Colon (tissue), 2 donors: ENCODE data around the gene SCFD2.
"Not testable (repeated sequence)": the region's sequence is repeated elsewhere in the genome, so short reads cannot be mapped to it uniquely, and the experiment has no call there.

Experiments
- FAIRE-seq: peaks from 2 replicates; lab custom pipeline; 2012; peaks lifted over from hg19 to GRCh38; lab: Jason Lieb, UNC
- donor health status: control.
- donor health status: control.

SCFD2 gene

DNA sequence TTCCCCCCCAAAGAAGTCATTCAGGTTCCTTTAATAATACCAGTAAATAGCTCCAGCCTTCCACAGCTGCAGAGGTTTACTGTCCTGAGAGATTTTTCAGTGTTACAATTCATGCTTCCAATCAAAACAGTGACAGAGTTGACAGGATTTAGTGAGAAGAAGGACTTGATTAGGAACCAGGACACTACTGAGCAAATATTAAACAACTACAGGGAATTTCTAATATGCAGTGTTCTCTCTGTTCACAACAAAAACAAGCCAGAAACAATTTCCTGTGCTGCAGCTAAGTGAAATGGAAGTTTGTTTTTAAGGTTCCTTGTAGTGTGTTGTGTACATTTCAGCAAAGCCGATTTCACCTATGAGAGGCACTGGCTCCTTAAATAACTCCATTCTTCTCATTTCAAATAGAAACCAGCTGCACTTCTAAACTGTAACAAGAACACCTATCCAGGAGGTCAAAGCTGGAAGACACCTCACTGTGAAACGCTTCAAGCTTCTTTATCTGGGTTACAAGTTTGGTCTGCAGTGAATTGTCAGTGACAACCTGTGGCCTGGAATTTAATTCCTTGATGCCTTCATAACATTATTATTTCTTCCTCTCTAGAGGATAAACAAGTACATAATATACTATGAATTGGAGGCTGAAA is 354.5 kb downstream of the SCFD2 start:
- FAIRE-seq, result no peak

DNA sequence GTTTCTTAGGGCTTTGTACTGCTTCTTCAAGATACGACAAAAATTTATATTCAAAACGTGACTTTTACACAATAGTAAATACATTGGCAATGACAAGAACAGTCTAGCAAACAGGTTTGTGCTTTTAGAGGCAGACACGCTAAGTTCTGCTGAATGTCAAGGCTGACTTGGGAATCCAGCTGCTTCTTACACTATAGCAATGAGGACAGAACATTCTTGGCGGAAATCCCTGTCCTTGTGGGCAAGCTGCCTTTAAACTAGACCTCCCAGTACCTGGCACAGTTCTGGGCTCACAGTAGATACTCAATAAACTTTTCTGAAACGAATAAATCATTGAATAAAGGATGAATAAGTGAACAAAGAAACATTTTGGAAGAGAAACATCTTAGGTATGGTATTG is 355.5 kb downstream of the SCFD2 start:
- no peak for FAIRE-seq

DNA sequence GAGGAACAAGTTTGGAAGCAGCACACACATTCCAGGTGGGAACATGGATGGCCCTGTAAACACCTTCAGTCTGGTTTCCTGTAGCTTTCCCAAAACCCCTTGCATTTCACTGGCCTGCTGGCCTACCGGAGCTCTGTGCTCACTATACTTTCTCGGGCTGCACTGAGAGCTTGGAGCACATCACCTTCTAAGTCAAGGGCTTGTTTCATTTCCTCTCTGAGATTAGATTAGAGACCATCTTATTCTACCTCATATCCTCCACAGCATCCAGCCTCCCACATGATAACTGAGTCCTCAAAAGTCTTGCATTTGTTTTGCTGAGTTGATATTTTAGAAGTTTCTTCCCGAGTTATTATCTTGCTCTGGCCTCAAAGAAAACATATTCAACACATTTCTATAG is 356.0 kb downstream of the SCFD2 start:
- FAIRE-seq, result no peak

DNA sequence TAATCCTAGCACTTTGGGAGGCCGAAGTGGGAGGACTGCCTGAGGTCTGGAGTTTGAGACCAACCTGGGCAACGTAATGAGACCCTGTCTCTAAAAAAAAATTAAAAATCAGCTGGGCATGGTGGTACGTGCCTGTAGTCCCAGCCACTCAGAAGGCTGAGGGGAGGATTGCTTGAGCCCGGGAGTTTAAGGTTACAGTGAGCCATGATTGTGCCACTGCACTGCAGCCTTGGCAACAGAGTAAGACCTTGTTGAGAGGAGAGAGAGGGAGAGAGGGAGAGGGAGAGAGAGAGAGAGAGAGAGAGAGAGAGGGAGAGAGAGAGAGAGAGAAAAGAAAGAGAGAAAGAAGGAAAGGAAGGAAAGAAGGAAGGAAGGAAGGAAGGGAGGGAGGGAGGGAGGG is 358.8 kb downstream of the SCFD2 start:
- FAIRE-seq, result no peak

DNA sequence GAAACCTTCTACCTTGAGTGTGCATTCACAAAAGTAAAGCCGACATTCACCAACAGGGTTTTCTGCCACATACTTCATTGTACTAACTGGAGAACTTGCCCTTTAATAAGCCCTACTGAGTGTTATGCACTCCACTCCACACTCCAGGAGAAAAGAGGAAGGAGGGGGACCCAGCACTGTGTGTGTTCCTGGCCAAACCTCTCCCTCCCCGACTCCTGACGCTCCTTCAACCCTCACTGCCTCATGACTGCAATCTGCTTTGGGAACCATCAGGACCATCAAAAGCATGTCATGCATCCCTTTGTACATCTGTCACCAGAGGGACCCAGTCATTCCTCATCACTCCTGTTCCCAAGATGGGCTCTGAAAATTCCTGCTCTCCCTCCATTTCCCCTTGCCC is 360.1 kb downstream of the SCFD2 start:
- no peak for FAIRE-seq

DNA sequence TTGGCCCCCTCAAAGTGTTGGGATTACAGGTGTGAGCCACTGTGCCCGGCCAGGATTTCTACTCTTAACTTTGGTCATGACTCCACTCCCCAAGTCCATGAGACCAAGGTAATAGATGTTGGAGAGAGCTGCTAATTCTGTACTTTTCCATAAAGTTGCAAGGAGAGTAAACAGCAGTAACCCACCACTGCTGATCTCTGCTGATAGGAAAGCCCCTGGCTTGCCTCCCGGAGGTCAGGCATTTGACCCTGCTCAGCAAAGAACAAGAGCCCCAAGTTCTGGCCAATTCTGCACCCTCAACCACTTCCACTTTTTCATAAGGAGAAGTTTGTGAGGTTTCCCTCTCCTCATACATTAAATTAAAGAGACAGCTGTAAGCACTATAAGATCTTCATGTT is 360.7 kb downstream of the SCFD2 start:
- no peak for FAIRE-seq

DNA sequence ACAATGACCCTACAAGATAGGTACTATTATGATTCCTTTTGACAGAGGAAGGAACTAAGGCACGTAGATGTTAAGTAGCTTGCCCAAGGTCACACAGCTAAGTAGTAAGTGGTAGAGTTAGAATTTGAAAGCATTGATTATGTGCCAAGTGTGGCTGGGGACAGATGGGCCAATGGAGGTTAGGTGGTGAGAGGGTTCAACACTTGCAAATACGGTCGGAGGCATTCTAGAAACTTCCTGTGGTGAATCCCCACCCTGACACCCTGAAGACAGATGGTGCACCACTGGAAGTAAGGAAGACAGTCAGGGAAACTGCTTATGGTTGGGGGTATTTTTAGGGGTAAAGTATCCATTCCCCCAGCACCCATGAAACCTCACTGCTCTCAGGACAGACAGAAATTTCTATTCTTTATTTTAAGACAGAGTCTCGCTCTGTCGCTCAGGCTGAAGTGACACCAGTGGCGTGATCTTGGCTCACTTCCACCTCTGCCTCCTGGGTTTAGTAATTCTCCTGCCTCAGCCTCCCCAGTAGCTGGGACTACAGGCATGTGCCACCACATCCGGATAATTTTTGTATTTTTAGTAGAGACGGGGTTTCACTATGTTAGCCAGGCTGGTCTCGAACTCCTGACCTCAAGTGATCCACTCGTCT is 361.2 kb downstream of the SCFD2 start:
- no peak for FAIRE-seq

DNA sequence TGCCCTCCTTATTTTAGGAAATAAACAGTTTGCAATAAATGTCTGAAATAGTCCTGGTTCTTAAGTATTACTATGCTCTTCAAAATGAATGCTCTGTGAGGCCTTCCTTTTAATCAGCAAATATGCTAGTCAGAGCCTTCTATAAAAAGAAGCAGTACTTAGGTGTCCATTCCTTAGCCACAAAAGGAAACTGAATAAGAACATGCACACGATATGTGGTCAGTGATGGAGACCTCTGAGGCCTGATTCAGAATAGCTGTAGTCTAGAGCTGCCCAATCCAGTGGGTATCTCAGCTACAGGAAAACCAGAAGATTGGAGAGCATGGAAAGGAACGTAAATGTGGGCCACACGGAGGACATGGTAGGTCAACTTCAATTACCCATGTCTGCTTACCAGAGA is 361.9 kb downstream of the SCFD2 start:
- no peak for FAIRE-seq

DNA sequence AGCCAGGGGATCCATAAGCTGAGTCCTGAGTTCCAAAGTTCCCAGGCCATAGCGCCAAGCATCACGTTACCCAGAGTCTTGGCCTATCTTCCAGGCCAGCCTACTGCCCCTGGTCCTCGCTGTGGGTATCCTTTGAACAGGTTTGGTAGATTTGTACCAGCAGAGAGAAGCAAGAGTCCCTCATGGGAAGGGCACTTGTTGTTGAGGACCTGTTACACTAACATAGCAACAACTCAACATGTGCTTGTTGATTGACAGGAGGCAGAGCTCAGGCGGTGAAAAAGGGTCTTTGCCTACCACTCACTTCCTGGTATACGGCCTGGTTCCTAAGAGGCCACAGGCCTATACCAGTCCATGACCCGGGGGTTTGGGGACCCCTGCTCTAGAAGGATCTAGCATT is 365.3 kb downstream of the SCFD2 start:
- FAIRE-seq, result no peak

DNA sequence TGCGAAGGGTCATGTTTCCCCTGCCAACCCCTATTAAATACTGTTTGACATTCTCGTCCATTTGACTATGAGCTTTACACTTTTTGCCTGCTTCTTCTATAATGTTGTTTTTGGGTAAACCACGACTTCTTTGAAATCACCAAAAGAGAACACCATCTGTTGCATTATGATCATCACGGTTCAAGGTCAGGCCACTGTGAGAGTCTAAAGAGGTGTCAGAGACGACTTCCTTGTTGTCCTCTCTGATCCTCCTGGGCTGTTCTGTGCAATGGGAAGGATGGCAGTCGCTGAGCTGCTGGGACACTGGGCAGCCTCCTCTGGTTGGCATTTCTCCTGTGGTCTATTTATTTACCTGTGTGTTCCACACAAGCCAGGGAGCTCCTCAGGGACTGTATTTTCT is 366.2 kb downstream of the SCFD2 start:
- FAIRE-seq, result no peak

DNA sequence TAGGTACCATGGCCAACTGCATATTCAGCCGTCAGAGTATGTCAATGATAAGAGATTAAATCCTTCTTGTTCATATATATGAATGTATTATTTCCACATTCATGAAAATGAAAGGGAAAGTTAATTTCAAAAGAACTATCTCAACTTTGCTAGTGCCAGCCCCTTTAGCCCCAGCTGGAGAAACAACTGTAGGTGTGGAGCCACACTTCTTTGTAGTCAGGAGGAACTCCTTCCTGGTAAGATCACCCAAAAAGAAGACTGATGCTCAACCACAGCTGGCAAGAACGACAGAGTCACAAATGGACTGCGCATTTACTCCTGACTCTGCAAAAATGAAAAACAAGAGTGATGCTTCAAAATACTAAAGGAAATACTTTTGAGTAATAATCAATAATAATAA is 367.4 kb downstream of the SCFD2 start:
- FAIRE-seq, result no peak

DNA sequence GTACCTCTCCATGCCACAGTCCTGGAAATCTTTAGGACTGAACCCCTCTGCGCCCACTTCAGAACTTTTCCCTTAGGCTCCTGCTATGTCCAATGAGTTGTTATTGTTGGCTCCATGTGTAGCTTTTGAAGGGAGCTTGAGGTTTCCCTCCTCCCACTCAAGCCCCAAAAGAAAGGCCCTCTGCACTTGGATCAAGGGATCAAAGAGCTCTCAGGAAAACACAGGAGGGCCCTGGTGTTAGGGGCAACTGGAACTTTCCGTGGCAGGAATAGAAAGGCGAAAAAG is 368.8 kb downstream of the SCFD2 start:
- FAIRE-seq, result no peak

DNA sequence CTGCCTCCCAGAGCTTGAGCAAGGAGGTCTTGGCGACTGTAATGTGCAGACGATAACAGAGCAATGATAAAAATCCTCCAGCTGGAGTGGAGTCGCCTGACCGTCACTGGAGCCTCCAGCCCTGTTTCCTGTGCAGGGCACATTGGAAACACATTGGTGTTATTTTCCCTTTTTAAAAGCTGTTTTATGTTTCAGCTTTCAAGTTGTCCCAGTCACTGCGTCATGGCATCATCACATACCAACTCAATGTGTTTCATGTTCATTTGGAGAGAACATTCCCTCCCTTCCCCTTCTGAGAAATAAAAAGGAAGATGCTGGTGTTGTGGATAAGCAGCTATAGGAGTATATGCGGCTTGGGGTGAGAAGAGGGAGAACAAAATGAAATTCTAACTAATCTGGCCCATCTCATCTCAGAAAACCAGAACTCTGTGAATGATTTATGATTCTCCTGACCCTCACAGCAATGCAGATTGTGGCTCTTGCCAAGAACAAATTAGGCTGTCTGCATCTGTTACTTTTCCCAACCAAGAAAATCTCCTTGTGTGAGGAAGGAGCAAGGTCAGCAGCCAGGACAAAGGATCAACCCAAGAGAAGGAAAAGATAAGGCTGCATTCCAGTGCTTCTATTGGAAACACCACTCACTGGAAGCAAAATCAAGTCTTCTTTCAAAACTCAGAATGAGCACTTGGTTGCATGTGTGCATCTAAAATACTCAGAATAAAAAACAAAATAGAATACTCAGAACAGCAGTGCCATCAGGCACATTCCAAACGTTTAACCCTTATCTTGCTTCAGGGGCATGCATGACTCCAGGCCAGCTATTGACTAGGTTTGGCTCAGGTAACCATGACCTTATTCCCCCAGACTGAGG is 369.4 kb downstream of the SCFD2 start:
- FAIRE-seq, result no peak

DNA sequence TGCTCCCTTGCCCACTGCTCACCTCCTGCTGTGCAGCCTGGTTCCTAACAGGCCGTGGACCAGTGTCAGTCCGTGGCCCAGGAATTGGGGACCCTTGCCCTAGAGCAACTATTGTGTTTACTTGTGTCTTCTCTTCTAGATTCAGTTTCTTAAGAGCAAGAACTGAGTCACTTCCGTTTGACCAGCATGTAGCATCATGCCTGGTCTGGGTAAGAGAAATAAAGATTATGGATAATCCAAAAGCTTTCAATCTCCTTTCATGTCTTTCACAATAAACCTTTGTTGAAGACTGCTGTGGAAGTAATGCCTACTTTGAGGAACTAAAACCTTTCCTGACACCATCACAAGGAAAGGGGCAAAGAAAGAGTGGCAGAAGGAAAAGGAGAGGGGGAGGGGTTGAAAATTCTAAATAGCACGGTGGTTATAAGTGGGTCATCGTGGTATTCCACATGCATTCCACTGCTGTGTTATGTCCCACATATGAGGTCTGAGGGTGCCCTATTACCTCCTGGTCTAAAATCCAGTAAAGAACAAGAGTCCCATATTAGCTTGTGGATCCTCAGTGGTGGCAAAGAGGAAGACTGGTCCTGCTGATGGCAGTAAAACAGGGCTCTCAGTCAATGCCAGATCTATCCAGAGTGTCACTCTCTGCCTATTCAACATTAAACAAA is 370.4 kb downstream of the SCFD2 start:
- FAIRE-seq, result no peak

DNA sequence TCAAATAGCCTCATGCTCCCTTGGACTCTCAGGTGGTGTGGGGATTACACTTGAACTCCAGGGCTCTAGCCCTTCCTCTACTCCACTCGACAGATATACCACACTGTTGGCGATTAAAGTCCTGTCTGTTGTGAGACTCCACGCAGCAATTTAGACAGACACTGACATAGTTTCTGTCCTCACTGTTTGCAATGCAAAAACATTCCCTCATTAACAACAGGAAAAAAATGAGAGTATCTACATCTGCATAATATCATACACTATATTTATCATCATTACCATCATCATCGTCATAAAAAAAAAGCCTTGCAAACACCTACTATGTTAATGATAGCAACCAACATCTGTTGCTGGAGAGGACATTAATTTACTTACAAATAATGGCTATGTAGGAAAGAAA is 371.3 kb downstream of the SCFD2 start:
- no peak for FAIRE-seq

DNA sequence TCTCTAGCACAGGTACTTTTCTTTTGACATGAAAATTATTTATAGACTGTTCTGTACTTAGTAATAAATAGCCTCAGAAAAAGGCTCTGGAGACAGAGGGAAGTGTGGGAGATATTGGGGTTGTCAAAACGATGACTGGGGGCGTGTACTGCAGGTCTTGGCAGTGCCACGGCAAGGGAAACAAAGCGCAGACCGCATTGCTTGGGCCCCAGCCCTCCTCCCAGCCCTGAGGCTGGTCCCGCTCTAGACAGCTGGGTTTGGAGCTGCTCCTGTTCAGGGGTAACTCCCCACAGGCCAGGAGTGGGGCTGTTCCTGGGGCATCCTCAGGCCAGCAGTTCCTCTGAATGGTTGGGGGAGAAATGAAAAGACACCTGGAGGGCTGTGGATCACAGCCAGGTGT is 372.1 kb downstream of the SCFD2 start:
- no peak for FAIRE-seq

DNA sequence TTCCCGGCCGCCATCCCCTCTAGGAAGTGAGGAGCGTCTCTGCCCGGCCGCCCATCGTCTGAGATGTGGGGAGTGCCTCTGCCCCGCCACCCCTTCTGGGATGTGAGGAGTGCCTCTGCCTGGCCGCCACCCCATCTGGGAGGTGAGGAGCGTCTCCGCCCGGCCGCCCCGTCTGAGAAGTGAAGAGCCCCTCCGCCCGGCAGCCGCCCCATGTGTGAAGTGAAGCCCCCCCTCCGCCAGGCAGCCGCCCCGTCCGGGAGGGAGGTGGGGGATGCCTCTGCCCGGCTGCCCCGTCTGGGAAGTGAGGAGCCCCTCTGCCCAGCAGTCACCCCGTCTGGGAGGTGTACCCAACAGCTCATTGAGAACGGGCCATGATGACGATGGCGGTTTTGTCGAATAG is 373.3 kb downstream of the SCFD2 start:
- not testable (repeated sequence) for FAIRE-seq

DNA sequence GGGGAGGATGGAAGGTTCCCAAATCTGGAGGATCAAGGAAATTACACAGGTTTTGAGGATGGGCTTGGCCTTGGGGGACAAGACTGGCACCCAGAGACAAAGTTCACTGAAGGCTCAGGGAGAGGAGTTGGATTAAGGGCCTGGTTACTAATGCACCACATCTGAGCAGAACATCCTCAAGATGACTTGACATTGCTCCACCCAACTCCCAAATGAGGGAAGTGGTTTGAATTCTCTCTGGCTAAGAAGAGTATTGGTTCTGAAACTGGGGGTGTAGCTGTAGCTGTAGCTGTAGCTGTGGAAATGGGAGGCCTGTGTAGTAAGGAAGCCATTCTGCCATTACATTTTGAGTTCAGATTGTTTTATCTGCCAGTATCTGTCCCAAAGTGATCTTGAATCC is 374.4 kb downstream of the SCFD2 start:
- no peak for FAIRE-seq

DNA sequence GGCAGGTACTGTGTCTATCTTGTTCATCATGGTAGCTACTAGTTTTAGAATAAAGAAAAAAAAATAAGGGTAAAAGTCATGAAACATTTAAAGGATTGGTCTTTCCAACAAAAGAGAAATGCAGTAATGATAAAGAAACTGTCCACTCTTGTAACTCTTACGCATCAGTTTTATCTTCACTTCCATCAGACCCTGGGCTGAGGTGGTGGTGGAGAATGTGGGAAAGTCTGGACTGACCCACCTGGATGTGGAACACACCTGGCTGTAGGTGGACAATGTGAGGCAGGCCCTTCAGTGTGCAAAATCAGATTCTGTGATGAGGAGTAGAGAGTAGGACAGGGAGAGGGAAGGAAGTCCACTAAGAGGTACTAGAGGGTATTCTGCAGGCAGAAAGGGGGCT is 375.2 kb downstream of the SCFD2 start:
- FAIRE-seq, result no peak

DNA sequence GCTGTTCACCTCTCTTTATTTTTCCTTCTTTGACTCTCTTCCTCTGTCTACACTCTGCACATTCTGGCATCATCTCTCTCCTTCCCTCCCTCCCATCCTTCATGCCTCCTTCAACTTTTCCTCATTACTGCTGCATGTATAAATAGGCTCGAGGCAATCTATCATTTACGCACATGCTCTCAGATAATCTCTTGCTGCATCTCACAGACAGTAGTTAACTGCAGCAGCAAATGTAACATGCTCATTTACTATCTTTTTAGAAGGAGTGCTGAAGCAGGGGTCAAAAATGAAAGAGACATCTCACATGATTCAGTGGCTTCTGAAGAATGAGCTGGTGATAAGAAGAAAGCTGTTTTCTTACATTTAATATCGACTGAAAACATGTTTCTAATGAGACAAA is 376.0 kb downstream of the SCFD2 start:
- no peak for FAIRE-seq

DNA sequence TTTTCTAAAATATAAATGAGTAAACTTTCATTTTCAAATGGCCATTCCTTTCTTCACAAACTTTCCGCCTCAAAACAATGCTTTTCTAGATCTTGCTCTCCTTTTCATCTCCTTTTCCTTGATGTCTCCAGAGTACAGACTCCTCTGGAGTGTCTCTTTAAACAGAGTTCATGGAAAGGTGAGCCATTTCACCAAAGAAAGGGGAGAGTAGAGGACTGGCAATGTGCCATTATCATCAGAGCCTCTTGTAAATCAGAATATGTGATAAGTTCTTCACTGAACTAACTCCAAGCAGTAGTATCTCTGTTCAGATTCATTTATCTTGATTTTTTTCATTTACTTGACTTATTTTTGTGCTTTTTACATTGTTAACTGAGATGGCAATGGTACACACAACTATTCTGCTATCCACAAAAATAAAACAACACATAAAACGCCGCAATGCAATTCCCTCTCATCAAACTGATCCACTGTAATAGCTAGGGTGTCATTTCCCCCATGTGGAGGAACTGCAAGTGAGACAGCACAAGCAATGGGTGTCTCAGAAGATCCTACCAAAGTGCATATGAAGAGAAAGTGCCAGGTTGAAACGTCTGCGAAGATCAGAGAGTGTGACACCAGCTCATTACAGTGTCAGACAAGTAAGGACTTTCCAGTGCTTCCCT is 378.3 kb downstream of the SCFD2 start:
- FAIRE-seq, result no peak

DNA sequence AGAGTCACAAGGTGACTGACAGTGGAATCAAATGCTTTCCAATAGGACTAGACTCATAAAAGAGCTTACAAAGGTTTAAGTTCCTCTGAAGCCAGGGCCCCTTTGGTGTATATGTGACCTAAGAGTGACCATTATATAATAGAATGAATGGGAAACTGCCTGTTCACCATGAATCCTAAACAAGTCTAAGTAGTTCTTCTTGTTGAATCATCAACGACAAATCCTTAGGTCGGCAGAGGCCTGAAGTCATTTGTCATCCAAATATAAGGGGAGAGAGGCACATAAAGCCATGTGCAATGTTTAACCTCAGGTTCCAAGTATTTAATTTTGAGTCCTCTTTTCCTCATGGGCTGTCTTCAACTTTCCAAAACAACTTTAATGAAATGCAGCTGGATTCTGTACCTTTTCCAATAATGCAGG is 381.4 kb downstream of the SCFD2 start:
- no peak for FAIRE-seq
